Epithelial cell of proximal tubule (primary cell): ENCODE data around the gene TTC21B. TPM values are rescaled to one million over a fixed set of nuclear protein-coding genes. Genes with fewer than 3 reads are reported as not detected.

Experiments
- DNase-seq: peaks from one replicate; pipeline ENCODE4 v3.0.0-alpha.2; 2011; ENCODE audit warnings: low read depth
- H3K4me3 ChIP-seq: 2 replicates; pipeline ENCODE4 v1.5.1; 2011; ENCODE audit warnings: low read depth, mild to moderate bottlenecking, low read length
- total RNA-seq: library from RNA; depleted of rRNA; stranded (reverse); fragments of >200 nt; gene quantifications from 2 replicates; pipeline ENCODE4 v1.2.3, GENCODE V29; 2015
- TF ChIP-seq, protein P1 (sequence below): conservative IDR thresholded peaks from 2 replicates; pipeline ENCODE4 v1.5.1; 2012; ENCODE audit warnings: low read depth, mild to moderate bottlenecking, low read length

TTC21B gene
- total RNA-seq, 1 donor from 2014 or later = 9.1 TPM

DNA sequence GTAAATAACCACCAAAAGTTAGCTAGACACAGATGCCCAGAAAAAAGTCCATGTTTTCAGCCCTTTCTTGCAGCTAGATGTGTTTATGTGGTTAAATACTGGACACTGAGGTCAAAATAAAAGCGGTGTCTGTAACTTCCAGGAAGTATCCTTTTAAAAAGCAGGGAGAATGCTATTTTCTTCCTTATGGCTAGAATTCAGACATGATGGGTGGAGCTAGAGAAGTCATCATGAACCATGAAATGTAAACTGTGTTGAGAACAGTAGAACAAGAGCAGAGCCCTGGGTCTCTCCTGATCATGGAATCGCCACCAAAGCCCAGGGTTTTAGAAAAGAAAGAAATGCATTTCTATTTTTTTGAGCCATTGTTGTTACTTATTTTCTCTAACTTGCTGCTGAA, 118.2 kb downstream of the TTC21B start:
- no peak for DNase-seq

DNA sequence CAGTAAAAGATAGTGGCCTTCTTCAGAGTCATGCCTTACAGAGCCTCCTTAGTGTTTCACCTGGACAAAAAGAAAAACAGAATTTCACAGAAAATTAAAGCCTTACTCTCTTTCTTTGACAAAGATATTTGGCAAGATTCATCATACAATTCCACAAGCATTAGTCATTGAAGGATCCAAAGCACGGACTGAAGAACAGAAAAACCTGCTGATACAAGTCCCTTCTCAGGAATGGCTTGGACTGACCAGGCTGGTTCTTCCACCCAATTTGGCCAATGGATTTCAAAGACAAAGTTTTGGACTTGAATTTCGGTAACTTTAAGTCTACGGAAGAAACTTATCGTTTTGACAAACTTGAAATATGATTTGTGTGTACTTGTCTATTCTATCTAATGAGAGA, 120.4 kb downstream of the TTC21B start:
- TF ChIP-seq, protein P1, sequence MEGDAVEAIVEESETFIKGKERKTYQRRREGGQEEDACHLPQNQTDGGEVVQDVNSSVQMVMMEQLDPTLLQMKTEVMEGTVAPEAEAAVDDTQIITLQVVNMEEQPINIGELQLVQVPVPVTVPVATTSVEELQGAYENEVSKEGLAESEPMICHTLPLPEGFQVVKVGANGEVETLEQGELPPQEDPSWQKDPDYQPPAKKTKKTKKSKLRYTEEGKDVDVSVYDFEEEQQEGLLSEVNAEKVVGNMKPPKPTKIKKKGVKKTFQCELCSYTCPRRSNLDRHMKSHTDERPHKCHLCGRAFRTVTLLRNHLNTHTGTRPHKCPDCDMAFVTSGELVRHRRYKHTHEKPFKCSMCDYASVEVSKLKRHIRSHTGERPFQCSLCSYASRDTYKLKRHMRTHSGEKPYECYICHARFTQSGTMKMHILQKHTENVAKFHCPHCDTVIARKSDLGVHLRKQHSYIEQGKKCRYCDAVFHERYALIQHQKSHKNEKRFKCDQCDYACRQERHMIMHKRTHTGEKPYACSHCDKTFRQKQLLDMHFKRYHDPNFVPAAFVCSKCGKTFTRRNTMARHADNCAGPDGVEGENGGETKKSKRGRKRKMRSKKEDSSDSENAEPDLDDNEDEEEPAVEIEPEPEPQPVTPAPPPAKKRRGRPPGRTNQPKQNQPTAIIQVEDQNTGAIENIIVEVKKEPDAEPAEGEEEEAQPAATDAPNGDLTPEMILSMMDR = no peak
- peak; percentile 22 for DNase-seq
- no peak overlapping the region for H3K4me3 ChIP-seq

More for the DNA sequence above, 118.2 kb downstream of the TTC21B start:
- TF ChIP-seq, protein P1 = no peak
- H3K4me3 ChIP-seq = no peak overlapping the region

DNA sequence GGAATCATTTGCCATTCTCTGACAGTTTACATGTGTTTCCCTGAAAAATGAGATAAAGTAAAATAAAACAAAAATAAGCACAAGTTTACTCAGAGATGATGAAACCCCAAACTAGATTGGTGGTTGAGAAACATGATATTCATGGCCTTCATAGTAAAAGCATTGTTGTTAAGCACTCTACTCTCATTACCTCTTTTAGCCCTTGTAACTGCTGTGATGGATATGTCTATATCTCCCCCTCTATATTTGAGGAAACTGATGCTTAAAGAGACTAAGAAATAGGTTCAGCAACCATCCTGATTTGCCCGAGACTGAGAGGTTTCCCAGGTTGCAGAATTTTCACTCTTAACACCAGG, 125.7 kb downstream of the TTC21B start:
- H3K4me3 ChIP-seq = no peak overlapping the region
- TF ChIP-seq, protein P1 = no peak
- DNase-seq = no peak

DNA sequence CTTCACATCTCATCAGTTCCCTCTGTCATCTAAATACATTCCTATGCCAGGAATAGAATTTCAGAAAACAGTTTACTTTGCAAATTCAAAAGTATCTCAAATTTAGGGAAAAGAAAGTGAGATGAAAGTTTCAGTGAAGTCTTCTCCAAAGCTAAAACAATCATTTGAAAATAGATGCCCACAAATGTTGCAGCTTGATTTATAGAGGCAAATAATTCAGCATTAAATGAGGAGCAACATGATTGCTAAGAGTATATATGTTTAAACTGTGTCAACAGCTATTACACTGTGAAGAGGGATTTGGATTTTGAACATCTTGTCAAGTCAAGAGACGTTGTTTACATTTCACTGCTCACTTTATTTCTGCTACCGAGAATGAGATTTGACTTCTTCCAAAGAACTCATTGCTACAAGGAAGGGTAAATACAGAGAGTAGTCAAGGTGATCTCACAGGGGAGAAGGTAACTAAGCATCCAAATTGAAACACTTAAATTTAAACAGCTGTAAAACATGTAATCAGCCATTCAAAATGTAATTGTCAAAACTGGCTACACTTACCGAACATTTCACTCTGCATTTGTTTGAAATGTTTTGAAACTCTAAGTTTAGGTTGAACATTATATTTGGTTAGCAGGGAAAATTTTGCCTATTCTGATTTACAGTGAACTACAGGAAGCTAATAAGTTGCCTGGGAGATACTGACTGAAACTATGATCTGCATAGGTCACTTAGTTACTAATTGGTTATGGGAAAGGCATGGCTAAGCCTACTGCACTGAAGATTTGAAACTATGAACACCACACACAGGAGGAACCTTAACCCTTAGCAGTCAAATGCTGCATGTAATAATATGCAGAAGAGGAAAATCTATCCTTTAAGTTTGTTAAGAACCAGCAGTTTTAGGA, 126.3 kb downstream of the TTC21B start:
- TF ChIP-seq, protein P1 = no peak
- no peak for DNase-seq
- no peak overlapping the region for H3K4me3 ChIP-seq

DNA sequence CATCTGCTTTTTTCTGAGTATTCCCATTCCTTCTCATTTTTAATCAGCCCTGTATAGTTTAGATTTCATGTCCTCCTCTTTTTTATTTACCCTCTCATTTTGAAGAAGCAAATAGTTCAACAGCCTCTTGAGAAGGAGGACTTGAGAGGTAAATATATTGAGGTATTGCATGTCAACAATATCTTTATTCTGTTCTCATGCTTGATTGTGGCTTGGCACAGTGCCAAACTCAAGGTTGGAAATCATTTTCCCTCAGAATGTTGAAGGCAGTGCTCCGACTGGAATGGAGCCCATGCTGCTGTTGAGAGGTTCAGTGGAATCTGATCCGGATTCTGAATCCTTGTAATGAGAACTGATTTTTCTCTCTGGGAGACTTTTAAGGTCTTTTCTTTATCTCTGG, 128.5 kb downstream of the TTC21B start:
- TF ChIP-seq, protein P1 = no peak
- DNase-seq = no peak
- no peak overlapping the region for H3K4me3 ChIP-seq

Other genes with a start within 250 kb of the TTC21B start
- 28.7 and 48.7 TPM in 2 replicates for gene GALNT3, start 159.5 kb downstream of the TTC21B start, total RNA-seq
- gene SCN1A, start 174.2 kb upstream of the TTC21B start, total RNA-seq = not detected in 2 replicates